Endothelial cell of umbilical vein (primary cell): ENCODE results near the gene ACTL6A.

ENCODE experiments used
- EZH2 ChIP-seq: IDR thresholded peaks from 2 replicates; pipeline ENCODE4 v1.6.1; 2012; ENCODE audit warnings: borderline replicate concordance, low read depth, mild to moderate bottlenecking, moderate library complexity, low read length, inconsistent platforms; ENCODE audit not compliant: severe bottlenecking
- JUN ChIP-seq: IDR thresholded peaks from 2 replicates; pipeline ENCODE4 v1.6.1; 2011; ENCODE audit warnings: borderline replicate concordance, low read depth; ENCODE audit not compliant: insufficient read length, insufficient read depth
- MYC ChIP-seq: IDR thresholded peaks from one replicate; pipeline ENCODE4 v1.6.1; 2011; ENCODE audit warnings: mild to moderate bottlenecking, low read depth, low read length
- POLR2AphosphoS5 ChIP-seq: IDR thresholded peaks from 2 replicates; pipeline ENCODE4 v1.6.1; 2012; ENCODE audit warnings: low read depth, mild to moderate bottlenecking, control low read depth, low read length, moderate library complexity; ENCODE audit not compliant: insufficient read depth
- TF ChIP-seq, protein P1 (sequence below), 2 donors: IDR thresholded peaks; 1 replicate in 1 of 2; 2 replicates in 1 of 2; pipeline ENCODE4 v1.5.1; 2011; ENCODE audit warnings: low read length in 2 of 2, mild to moderate bottlenecking in 2 of 2, moderate library complexity in 2 of 2, control low read depth in 1 of 2, inconsistent platforms in 1 of 2, low read depth in 1 of 2; ENCODE audit not compliant: insufficient read depth in 1 of 2; ENCODE audit errors: extremely low read depth in 1 of 2

DNA sequence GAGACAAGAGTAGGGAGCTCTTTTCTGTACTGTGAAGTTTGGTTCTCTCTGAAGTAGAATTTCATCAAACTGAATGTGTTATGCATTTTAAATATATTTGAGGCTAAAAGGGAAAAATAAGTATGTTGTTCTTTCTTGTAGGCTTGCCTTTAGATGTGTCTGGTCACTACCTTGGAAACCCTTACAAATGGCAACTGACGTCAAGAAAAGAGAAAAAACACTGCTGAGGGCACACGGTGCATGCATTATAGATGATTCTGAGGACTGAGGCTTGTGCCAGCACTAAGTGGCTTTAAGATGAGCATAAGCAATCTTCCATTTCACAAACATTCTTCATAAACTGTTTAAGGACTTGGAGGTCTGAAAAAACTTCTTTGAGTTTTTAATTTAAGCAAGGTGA, 31.1 kb upstream of the ACTL6A start:
- TF ChIP-seq, protein P1, sequence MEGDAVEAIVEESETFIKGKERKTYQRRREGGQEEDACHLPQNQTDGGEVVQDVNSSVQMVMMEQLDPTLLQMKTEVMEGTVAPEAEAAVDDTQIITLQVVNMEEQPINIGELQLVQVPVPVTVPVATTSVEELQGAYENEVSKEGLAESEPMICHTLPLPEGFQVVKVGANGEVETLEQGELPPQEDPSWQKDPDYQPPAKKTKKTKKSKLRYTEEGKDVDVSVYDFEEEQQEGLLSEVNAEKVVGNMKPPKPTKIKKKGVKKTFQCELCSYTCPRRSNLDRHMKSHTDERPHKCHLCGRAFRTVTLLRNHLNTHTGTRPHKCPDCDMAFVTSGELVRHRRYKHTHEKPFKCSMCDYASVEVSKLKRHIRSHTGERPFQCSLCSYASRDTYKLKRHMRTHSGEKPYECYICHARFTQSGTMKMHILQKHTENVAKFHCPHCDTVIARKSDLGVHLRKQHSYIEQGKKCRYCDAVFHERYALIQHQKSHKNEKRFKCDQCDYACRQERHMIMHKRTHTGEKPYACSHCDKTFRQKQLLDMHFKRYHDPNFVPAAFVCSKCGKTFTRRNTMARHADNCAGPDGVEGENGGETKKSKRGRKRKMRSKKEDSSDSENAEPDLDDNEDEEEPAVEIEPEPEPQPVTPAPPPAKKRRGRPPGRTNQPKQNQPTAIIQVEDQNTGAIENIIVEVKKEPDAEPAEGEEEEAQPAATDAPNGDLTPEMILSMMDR (IDR thresholded peaks at IDR 0.05; ENCODE audit: extremely low read depth in 1 of 2, insufficient read depth in 1 of 2, low read depth in 1 of 2, low read length in 2 of 2), result no peak
- TF ChIP-seq JUN, result no peak
- no peak for TF ChIP-seq POLR2AphosphoS5
- TF ChIP-seq EZH2, result no peak
- TF ChIP-seq MYC, result no peak
